NK-92 treated with Interleukin-12 subunit alpha and Interleukin-12 subunit beta, amount 100 ng/mL, for 24 hours (cell line): ENCODE data around the gene CYP2A6.
"Not testable (repeated sequence)": the region's sequence is repeated elsewhere in the genome, so short reads cannot be mapped to it uniquely, and the experiment has no call there.

Experiments
- DNase-seq: peaks from one replicate; lab custom pipeline; 2025; lab: John Stamatoyannopoulos, UW

Gene CYP2A6

DNA sequence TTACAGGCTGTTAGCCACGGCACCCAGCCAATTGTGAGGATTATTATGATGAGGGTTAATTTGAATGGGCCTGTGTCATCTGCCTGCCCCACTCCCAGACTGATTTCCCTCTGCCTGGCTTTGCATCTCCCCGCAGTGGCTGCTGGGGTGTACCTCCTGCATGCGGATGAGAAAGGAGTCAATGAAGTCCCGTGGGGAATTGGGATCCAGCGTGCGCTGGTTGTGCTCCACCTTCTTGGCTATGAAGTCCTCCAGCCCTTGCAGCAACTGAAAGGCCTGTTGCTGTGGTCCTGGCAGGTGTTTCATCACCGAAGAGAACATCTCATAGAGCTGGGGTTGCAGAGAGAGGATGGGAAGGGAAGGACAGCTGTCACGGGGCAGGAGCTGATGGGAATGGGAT is 3.5 kb downstream of the CYP2A6 start:
- not testable (repeated sequence) for DNase-seq

DNA sequence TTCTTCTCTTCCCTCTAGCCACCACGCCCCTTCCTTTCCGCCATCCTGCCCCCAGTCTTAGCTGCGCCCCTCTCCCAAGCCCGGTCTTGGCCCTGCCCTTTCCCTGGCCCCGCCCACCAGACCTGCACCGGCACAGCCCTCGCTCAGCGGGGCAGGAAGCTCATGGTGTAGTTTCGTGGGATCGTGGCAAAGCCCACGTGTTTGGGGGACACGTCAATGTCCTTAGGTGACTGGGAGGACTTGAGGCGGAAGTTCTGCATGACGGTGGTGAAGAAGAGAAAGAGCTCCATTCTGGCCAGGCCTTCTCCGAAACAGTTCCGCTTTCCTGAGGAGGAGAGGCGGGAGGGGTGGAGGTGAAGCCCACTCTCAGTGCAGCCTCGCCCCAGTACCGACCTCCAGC is 6.6 kb downstream of the CYP2A6 start:
- DNase-seq = not testable (repeated sequence)

- not testable (repeated sequence) for DNase-seq
Measured at GRCh38 chr19:40842997-40843652, 7.1 kb downstream of the CYP2A6 start.

DNA sequence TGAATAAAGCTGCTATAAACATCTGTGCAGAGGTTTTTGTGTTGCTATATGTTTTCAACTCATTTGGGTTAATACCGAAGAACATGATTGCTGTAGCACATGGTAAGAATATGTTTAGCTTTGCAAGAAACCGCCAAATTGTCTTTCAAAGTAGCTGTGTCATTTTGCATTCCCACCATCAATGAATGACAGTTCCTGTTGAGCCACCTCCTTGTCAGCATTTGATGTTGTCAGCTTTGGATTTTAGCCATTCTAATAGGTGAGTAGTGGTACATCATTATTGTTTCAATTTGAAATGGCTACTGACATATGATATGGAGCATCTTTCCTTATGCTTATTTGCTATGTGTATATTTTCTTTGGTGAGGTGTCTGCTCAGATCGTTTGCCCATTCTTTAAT is 8.2 kb downstream of the CYP2A6 start:
- DNase-seq = not testable (repeated sequence)

- DNase-seq = not testable (repeated sequence)
Measured at GRCh38 chr19:40838477-40838876, 11.8 kb downstream of the CYP2A6 start.

- DNase-seq = no peak
Measured at GRCh38 chr19:40836754-40837429, 13.4 kb downstream of the CYP2A6 start.

DNA sequence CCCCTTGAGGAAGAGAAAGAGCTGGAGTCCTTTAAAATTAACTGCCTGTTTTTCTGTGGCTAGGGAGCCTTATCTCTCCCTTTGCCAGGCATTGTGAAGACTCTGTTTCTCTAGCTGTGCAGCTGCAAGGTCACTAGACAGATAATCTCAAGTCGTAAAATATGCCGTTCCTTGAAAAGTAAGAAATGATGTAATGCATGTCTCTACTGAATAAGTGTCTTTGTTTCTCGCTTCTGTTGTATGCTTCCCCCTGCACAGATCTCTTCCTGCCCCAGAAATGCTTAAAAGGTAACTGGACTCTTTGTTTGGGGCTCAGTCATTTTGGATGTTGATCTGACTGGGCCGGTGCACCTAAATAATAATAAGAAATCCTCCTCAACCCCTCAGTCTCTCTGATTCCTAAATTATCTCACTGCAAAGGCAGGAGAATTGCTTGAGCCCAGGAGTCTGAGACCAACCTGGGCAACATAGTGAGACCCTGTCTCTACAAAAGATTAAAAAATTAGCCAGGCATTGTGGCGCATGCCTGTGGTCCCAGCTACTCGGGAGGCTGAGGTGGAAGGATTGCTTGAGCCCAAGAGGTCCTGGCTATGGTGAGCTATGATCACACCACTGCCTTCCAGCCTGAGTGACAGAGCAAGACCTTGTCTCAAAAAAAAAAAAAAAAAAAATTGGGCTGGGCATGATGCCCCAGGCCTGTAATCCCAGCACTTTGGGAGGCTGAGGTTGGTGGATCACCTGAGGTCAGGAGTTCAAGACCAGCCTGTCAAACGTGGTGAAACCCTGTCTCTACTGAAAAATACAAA is 16.3 kb downstream of the CYP2A6 start:
- not testable (repeated sequence) for DNase-seq

DNA sequence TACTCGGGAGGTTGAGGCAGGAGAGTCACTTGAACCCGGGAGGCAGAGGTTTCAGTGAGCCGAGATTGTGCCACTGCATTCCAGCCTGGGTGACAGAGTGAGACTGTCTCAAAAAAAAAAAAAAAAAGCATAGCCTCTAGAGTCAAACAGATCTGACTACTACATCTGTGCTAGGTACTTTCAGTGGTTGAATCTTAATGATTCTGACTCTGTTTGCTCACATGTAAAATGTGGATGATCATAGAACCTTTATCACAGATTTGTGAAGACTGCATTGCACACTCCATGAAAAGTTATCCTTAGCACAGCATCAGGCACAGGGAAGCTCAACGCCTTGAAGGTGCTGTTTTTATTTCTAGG is 17.8 kb downstream of the CYP2A6 start:
- not testable (repeated sequence) for DNase-seq

- no peak for DNase-seq
Measured at GRCh38 chr19:40831502-40832430, 18.5 kb downstream of the CYP2A6 start.

DNA sequence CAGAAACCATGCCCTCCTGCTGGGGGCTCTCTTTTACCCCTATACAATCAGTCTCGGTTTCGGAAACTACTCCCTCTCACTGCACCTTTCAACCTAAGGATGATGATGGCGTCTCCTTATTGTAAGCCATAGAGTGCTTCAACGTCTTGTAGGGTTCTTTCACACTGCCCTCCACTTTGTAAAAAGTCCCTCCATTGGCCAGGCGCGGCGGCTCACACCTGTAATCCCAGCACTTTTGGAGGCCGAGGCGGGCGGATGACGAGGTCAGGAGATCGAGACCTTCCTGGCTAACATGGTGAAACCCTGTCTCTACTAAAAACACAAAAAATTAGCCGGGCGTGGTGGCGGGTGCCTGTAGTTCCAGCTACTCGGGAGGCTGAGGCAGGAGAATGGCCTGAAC is 19.5 kb downstream of the CYP2A6 start:
- not testable (repeated sequence) for DNase-seq

DNA sequence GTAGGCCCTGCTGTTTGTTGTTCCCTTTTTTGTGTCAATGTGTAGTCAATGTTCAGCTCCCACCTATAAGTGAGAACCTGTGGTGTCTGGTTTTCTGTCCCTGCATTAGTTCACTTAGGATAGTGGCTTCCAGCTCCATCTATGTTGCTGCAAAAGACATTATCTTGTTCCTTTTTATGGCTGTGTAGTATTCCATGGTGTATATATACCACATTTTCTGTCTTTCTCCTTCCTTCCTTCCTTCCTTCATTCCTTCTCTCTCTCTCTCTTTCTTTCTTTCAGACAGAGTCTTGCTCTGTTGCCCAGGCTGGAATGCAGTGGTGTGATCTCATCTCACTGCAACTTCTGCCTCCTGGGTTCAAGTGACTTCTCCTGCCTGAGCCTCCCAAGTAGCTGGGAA is 21.0 kb downstream of the CYP2A6 start:
- DNase-seq = no peak

DNA sequence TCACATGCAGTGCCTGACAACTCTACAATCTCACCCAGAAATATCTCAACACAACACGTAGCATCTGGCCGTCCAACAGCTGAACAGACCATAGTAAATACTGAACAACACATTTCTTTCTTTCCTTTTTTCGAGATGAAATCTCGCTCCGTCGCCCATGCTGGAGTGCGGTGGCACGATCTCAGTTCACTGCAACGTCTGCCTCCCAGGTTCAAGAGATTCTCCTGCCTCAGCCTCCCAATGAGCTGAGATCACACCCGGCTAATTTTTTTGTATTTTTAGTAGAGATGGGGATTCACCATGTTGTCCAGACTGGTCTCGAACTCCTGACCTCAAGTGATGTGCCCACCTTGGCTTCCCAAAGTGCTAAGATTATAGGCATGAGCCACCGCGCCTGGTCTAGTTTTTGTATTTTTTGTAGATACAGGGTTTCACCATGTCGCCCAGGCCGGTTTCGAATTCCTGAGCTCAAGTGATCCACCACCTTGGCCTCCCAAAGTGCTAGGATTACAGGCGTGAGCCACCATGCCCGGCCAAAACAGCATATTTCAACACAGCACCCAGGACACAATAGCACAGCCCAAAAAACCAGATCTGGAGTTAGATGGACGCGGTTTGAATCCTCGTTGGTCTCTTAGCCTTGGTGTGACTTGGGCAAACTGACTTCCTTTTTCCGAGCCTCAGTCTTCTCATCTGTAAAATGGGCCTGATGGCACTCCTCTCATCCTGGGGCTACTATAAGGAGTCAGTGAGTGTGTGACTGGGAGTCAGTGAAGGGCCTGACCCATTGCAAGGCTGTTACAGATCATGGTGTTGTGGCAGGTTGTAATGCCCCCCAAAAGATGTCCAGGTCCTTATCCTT is 22.6 kb downstream of the CYP2A6 start:
- no peak for DNase-seq

DNA sequence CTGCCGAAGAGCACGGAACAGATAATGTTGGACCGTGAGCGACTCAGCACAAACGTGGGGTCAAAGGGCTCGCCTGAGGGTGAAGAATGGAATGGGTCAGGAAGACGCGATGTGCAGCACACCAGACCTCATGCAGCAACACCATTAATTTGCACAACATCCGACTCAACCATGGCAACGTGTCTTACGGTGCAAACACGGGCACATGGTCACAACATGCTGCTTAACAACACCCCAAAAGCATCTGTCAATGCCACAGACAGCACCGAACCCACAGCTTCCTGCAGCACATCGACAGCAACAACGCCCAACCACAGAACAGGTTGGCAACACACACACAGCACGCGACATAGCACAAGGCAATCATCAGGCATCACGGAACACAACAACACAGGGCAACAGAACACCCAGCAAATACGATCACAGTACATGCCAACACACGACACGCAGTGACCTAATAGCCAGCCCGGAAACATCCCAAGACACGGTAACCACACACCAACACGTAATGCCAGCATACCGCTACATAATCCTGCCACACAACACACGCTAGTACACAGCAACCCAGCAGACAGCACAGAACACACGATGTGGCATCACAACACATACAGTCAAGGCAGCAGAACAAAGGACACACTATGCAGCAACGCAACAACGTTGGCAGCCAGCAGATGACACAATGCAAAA is 23.4 kb downstream of the CYP2A6 start:
- DNase-seq = not testable (repeated sequence)

- DNase-seq = not testable (repeated sequence)
Measured at GRCh38 chr19:40826312-40826698, 23.9 kb downstream of the CYP2A6 start.

DNA sequence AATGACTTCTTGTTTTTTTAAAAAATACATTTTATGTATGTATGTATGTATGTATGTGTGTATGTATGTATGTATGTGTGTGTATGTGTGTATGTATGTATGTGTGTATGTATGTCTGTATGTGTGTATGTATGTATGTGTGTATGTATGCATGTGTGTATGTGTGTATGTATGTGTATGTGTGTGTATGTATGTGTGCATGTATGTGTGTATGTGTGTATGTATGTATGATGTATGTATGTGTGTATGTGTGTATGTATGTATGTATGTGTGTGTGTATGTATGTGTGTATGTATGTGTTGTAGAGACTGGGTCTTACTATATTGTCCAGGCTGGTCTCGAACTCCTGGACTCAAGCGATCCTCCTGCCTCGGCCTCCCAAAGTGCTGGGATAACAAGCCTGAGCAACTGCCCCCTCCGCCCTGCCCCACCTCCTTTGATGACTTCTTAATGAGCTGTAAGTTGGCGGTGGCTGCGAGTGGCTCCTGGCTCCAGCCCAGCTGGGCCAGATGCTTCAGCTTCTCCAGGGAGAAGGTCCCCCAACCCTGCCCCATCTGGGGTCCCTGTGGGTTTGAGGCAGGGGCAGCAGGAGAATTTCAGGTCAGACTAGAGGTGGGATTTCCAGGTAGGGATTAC is 24.7 kb downstream of the CYP2A6 start:
- DNase-seq = not testable (repeated sequence)

- DNase-seq = not testable (repeated sequence)
Measured at GRCh38 chr19:40824916-40825315, 25.3 kb downstream of the CYP2A6 start.

DNA sequence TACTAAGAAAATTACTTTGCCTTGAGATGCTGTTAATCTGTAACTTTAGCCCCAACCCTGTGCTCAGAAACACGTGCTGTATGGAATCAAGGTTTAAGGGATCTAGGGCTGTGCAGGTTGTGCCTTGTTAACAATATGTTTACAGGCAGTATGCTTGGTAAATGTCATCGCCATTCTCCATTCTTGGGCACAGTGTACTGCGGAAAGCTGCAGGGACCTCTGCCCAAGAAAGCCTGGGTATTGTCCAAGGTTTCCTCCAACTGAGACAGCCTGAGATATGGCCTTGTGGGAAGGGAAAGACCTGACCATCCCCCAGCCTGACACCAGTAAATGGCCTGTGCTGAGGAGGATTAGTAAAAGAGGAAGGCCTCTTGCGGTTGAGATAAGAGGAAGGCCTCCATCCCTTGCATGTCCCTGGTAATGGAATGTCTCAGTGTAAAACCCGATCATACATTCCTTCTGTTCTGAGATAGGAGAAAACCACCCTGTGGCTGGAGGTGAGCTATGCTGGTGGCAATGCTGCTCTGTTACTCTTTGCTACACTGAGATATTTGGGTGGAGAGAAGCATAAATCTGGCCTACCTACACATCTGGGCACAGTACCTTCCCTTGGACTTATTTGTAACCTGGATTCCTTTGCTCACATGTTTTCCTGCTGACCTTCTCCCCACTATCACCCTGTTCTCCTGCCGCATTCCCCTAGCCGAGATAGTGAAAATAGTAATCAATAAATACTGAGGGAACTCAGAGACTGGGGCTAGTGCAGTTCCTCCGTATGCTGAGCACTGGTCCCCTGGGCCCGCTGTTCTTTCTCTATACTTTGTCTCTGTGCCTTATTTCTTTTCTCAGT is 27.3 kb downstream of the CYP2A6 start:
- DNase-seq = not testable (repeated sequence)

GRCh38 chr19:40822161-40822560 is 28.1 kb downstream of the CYP2A6 start:
- no peak for DNase-seq
